ENCODE measurements around the gene A3GALT2.

The A3GALT2 gene

DNA sequence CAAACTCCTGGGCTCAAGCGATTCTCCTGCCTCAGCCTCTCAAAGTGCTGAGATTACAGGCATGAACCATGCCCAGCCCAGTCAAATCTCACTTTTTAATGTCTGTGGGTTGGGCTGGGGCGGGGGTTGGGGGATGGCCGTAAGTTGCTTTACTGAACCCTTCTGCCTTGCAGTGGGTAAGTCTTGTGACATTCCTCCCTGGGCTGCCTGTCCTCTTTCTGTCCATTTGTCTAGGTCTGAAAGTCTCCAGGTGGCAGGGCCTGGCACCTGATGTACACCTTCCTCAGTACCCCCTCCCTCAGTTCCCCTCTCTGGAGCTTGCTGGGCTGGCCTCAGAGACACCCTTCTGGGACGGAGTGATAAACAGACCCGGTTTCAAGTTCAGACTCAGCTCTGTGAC is 51.3 kb downstream of the A3GALT2 start:
- DNase-seq, result no peak

DNA sequence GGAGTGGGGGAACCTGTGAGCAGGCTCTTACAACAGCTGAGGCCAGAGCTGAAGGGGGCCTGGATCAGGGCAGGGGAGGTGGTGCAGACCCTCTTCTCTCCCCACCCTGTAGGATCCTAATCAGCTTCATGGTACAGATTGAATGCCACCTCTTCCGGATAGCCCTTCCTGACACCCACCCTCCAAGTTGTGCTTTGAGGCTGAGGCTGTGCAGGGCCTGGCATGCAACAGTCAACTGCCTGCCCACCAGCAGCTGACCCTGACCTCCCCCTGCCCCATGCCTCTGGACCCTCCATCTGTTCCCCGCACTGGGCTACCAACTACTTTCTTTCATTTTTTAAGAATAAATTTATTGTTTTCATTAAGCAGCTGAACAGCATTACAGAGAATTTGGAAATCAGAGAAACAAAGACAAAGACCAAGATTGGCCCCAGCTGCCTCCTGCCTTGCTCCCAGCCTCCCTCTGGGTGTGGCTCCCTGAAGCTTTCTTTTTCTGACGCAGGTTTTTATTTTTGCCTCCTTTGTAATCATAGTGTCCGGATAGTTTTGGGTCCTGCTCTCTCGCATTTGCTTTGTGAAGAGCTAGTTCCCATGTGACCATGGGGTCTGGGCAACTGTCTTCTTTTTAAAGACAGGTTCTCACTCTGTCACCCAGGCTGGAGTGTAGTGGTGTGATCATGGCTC is 51.8 kb downstream of the A3GALT2 start:
- no peak for DNase-seq

DNA sequence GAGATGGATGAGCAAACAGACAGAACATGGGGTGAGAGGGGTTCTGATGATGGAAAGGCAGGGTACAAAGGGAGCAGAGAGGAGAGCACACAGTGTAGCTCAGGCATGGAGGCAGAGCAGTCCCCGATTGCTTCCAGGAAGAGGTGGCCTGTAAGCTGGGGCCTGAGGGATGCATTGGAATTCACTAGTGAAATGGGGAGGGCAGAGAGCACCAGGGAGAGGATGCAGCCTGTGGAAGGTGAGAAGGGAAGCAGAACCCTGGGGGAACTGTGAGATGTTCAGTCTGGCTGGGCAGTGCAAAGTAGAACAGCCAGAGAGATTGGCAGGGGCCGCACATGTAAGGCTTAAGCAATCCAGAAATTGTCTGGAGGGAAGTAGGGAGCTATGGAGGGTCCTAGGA is 52.4 kb downstream of the A3GALT2 start:
- no peak for DNase-seq

DNA sequence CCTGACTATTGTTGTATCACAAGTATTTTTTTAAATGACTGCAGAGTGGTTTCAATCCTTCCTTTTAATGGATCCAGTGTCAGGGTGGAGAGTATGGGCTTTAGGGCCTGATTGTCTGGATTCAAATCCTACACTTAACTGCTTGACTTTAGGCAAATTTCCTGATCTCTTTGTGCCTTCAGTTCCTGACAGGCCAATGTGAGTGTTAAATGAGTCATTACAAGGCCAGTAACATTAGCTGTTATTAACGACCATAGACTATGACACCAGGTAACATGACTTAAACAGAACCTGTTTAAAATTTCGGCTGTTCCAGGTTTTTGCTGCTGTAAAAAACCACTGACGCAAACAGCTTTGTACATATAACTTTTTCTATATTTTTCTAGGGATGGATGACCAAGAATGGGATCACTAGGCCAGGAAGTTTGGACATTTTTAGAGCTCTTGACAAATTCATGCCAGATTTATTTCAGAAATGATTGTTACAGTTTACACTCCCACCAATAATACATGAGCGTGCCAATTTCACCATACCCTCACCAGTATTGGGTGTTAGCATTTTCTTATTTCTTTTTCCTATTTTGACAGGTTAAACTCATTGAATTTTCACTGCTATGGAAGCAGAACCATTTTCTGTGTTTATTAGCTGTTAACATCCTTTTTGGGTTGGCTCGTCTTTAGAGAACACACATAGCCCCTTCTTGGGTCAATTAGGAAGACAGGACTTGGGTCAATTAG is 53.3 kb downstream of the A3GALT2 start:
- DNase-seq, result no peak

DNA sequence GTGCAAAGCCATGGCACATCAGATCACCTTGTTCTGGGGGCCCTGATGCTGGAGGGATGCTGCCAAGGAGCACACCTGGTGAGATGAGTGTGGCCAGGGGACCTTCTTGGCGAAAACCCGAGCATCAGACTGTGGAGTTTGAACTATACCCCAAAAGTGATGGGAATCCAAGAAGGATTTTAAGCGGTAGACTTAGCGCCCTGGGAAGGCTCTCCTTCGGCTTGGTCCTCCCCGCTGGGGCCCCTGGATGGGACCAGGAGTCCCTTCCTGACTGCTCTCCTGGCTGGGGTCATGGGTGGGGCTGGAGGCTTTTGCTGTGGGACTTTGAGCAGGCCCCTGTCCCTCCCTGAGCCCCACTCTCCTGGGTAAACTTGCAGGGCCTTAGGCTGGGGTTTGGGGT is 54.1 kb downstream of the A3GALT2 start:
- no peak for DNase-seq

DNA sequence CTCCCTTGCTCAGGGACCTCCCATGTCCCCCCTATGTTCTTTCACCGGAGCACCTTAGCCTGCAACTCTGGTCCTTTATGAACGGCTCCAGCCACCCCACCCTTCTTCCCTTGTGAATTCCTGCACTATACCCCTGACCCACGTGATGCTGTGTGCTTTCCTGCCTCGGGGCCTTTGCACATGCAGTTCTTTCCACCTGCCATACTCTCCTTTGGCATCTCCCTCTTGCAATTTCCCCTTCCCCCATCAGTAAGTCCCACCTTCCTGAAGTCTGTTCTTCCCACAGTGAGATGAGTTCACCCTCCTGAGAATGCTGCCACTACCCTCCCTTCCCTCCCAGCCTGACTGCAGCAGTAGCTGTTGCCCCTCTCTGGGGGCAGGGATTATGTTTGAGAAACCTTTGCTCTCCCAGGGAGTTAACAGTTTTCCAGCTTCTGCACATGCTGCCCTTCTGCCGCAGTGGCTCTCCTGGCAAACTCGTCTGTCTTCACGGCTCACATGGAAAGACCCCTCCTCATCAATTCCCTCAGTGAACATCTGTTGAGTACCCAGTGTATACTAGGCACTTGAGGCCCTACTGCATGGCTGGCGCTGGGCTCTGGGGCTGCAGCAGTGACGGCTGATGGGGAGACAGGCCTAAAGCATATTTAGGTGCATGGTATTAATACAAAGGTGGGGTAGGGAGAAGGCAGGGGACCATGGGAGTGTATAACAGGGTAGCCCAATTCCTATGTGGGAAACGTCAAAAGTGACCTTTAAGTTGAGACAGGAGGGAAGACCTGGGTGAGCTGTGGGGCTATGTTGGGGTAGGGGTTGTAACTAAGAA is 54.9 kb downstream of the A3GALT2 start:
- DNase-seq, result no peak

DNA sequence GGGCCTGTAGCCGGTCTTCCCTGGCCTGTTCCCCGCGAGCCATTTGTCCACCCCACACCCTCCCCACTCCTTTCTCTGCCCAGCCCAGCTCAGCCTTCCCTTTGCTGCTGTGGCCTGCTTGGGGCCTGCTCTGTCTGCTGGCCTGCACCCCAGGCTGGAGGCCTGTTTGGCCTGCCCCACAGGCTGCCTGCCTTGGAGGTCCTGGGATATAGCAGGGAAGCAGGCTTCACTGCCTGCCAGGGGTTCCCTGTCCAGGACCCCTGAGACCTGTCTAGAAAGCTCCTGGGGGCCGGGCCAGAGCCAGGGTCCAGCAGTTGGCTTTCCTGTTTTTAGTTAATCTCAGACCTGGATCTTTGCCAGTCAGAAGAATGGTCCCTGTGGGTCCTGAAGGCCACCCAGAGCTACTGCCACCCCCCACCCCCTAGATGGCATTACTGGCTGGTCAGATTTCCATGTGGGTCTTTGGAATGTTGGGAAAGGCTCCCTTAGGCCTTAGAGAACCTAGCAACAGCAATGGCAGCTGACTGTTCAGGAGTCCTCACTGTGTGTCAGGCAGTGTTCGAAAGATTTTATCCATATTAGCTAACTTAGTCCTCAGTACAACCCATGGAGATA is 56.9 kb downstream of the A3GALT2 start:
- DNase-seq, result no peak

DNA sequence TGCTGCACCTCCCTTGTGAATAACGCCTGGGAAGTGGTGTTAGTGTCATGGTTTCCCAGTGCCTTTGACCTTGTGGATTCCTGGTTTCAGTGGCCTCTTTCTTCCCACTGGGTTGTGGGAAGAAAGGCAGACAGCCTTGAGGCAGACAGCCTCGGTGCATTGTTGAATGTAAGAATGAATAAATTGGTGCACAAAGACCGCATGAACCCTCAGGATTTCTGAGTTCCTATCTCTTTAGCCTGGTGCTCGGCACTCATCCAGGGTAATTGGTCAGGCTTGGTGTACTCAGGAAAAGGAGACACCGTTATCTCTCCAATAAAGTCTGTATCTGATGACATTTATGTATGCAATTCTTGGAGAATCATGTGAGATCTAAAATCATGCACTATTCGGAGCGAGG is 59.6 kb downstream of the A3GALT2 start:
- no peak for DNase-seq

DNA sequence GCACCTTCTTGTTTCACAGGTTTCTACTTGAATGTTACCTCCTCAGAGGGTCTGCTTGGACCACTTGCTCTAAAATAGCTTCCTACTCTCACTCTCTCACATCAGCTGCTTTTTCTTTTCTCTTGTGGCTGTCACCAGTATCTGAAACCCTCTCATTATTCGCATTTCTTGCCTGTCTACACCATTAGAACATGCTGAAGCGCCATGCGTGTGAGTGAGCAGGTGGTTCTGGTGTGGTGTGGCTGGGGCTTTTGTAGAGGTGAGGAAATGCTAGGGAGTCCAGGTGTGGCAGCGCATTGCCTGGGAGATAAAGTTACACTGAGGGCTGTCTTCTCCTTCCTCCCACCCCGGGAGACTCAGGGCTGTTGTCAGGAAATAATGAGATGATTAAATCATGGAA is 60.5 kb downstream of the A3GALT2 start:
- DNase-seq, result no peak

DNA sequence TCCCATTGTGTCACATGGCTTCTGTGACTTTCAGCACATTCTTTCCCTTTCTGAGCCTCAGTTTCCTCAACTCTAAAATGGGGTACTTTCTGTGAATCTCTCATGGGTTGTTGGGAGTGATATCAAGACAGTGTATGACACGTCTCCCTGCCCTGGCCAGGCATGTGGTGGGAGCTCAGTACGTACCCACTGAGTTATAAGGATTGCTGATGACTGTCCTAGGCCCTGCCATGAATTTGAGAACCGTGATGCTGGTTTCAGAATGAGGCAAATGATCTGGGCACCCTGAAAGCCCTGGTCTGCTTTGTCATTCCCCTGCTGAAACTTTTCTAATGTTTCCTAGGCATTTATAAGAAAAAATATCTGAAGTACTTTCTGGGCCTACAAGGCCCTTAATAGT is 61.0 kb downstream of the A3GALT2 start:
- peak; percentile 40 for DNase-seq

DNA sequence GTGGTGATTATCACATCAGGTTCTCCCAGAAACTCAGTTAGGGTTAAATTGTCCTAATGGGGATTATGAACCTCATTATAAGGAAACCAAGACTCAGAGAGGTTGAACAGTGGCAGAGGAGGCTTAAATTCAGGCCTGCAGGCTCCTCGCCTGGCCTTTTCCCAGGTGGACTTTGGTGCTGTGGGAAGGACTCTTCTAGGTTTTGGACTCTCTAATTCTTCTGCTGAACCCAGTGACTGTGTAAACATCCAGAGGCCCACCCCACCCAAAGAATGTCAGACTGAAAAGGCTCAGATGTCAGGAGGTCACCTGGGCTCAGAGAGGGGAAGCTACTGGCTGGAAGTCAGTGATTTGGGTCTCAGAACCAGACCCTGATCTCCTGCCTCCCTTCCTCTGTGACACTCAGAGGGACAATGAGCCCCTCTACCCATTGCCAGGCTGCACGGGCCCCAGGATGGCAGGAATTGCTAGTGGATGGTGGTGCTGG is 62.1 kb downstream of the A3GALT2 start:
- DNase-seq, result no peak

DNA sequence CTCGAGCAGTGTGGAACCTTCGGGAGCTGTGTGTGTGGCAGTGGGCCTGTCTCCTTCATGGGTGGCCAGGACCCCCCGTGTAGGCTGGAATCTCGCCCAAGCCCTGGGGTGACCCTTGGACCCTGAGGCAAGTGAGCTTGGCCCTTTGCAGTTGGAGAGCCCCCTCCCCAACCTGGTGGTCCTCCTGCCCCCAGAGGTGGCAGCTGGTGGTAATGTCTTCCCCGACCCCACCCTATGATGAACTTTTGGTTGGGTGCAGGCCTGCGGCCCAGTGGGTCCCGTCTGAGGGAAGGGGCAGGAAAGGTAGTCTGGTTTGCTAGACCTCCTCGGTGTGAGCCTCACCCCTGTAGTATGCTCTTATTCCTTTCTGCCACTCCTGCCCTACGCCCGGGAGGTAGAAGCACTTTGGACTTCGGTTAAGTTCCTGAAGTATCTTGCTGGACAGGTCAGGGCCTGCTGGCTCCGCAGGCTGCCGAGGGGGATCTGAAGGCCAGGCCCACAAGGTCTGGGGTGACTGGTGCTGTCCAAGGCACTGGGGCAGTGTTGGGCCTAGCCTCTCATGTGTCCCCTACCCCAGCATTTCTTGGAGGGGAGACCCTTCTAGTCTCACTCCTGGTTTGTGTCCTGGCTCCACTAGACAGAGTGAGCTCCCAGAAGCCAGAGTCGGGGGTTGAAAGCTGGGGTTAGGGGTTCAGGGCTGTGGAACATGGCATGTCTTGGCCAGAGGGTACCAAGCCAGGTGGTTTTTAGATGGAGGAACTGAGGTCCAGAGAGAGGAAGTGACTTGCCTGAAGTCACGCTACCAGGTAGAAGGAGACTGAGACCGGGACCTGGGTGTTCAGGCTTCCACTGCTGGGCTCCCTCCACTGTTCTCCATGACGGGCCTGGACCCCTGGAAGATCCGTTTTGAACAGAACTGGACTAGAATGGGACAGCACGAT is 62.9 kb downstream of the A3GALT2 start:
- DNase-seq, result no peak

DNA sequence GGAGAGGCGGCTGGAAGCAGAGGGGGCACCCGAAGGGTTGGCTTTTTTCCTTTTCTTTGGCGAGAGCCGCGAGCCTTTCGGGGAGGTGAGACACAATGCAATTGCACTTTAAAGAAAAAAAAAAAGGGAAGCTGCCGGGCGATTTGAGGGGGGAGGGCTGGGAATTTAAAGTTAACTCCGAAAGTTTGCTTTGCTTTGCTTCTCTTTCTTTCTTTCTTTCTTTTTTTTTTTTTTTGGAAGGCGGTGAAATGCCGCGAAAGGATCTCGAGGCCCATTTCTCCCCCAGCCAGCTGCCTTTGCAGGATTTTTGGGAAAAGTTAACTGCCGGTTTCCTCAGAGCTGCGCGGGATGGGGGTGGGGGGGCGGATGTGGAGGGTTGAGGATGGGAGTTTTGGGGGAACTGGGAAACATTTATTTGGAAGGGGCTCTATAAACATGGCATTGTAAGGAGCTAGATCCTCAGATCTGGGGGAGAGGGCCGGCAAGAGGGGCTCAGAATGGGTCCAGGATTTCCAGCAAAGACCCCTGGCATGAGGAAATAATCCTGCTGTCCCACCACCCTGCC is 63.6 kb downstream of the A3GALT2 start:
- DNase-seq, result no peak

Measured in activated CD4-positive, alpha-beta T cell treated with anti-CD3 and anti-CD28 coated beads for 48 hours (primary cell).